Suprapubic skin (tissue), 4 donors: ENCODE data around the gene OR2T8. TPM values are rescaled to one million over a fixed set of nuclear protein-coding genes. Genes with fewer than 3 reads are reported as not detected.

ENCODE experiments used
- DNase-seq, 2 donors: peaks; one replicate each; pipeline ENCODE4 v3.0.0-alpha.2; 2019; ENCODE audit warnings: low spot score in 2 of 2
- H3K27ac ChIP-seq: fragments of 200-600 bp; sonication (generic); one replicate; pipeline ENCODE4 v1.5.1; 2019
- H3K27me3 ChIP-seq: fragments of 200-600 bp; sonication (generic); one replicate; pipeline ENCODE4 v1.5.1; 2019
- H3K36me3 ChIP-seq: fragments of 200-600 bp; sonication (generic); one replicate; pipeline ENCODE4 v1.5.1; 2019
- H3K4me1 ChIP-seq: fragments of 200-600 bp; sonication (generic); one replicate; pipeline ENCODE4 v1.5.1; 2019
- H3K4me3 ChIP-seq: fragments of 200-600 bp; sonication (generic); one replicate; pipeline ENCODE4 v1.5.1; 2019; ENCODE audit warnings: mild to moderate bottlenecking
- H3K9me3 ChIP-seq: fragments of 200-600 bp; sonication (generic); one replicate; pipeline ENCODE4 v1.5.1; 2019
- EP300 ChIP-seq: sonication (generic); formaldehyde crosslinking; IDR thresholded peaks from one replicate; pipeline ENCODE4 v1.6.1; 2017; ENCODE audit warnings: antibody characterized with exemption
- POLR2A ChIP-seq, 2 donors: fragments of 450-650 bp; IDR thresholded peaks; one replicate each; pipeline ENCODE4 v1.6.1; 2017; ENCODE audit warnings: antibody characterized with exemption in 2 of 2, mild to moderate bottlenecking in 2 of 2, moderate library complexity in 2 of 2
- POLR2AphosphoS5 ChIP-seq, 3 donors: sonication (generic); formaldehyde crosslinking; IDR thresholded peaks; one replicate each; pipeline ENCODE4 v1.6.1; 2017; ENCODE audit warnings: antibody characterized with exemption in 3 of 3
- WGBS: methylation state at CpG from one replicate; pipeline ENCODE4 v1.1.5; 2018; 5-methylcytosine and 5-hydroxymethylcytosine counted together
- total RNA-seq, 4 donors: library from RNA; depleted of rRNA; stranded (reverse); fragments of >200 nt; gene quantifications; one replicate each; pipeline ENCODE4 v1.1.0, GENCODE V29; 2016
- TF ChIP-seq, protein P1 (sequence below), 2 donors: fragments of 200-600 bp in 1 of 2; fragments of 450-650 bp in 1 of 2; sonication (generic) in 1 of 2; IDR thresholded peaks; one replicate each; pipeline ENCODE4 v1.5.1; 2016 to 2019; ENCODE audit warnings: antibody characterized with exemption in 2 of 2, mild to moderate bottlenecking in 1 of 2, moderate library complexity in 1 of 2

Gene OR2T8
- total RNA-seq, 4 donors from 2014 or later = not detected

- no peak overlapping the region for H3K27ac ChIP-seq
- H3K9me3 ChIP-seq = peaks cover 7% of the 10 kb centered on the region
- no peaks in the 10 kb centered on the region for H3K36me3 ChIP-seq
- H3K4me1 ChIP-seq = no peaks in the 10 kb centered on the region
- DNase-seq = no peak
- H3K27me3 ChIP-seq = no peaks in the 10 kb centered on the region
- TF ChIP-seq POLR2A (IDR thresholded peaks at IDR 0.05) (no peak), POLR2AphosphoS5 (IDR thresholded peaks at IDR 0.05) (no peak), EP300 (no peak)
- TF ChIP-seq, protein P1, sequence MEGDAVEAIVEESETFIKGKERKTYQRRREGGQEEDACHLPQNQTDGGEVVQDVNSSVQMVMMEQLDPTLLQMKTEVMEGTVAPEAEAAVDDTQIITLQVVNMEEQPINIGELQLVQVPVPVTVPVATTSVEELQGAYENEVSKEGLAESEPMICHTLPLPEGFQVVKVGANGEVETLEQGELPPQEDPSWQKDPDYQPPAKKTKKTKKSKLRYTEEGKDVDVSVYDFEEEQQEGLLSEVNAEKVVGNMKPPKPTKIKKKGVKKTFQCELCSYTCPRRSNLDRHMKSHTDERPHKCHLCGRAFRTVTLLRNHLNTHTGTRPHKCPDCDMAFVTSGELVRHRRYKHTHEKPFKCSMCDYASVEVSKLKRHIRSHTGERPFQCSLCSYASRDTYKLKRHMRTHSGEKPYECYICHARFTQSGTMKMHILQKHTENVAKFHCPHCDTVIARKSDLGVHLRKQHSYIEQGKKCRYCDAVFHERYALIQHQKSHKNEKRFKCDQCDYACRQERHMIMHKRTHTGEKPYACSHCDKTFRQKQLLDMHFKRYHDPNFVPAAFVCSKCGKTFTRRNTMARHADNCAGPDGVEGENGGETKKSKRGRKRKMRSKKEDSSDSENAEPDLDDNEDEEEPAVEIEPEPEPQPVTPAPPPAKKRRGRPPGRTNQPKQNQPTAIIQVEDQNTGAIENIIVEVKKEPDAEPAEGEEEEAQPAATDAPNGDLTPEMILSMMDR (IDR thresholded peaks at IDR 0.05) = no peak
- WGBS = 39% methylated on average over 3 of the region's 3 CpGs
- H3K4me3 ChIP-seq = no peak overlapping the region
Observed at GRCh38 chr1:247961791-247962190, 41.7 kb downstream of the OR2T8 start.

GRCh38 chr1:247962911-247963588 lies 43.0 kb downstream of the OR2T8 start:
- no peak overlapping the region for H3K27ac ChIP-seq
- 61% methylated on average over 4 of the region's 4 CpGs for WGBS
- H3K4me3 ChIP-seq = no peak overlapping the region
- no peaks in the 10 kb centered on the region for H3K4me1 ChIP-seq
- DNase-seq = no peak
- no peak for TF ChIP-seq POLR2A (IDR thresholded peaks at IDR 0.05)
- no peak for TF ChIP-seq POLR2AphosphoS5 (IDR thresholded peaks at IDR 0.05)
- no peak for TF ChIP-seq EP300
- TF ChIP-seq, protein P1 (IDR thresholded peaks at IDR 0.05) = no peak
- H3K27me3 ChIP-seq = no peaks in the 10 kb centered on the region
- H3K36me3 ChIP-seq = no peaks in the 10 kb centered on the region
- peaks cover 7% of the 10 kb centered on the region for H3K9me3 ChIP-seq

DNA sequence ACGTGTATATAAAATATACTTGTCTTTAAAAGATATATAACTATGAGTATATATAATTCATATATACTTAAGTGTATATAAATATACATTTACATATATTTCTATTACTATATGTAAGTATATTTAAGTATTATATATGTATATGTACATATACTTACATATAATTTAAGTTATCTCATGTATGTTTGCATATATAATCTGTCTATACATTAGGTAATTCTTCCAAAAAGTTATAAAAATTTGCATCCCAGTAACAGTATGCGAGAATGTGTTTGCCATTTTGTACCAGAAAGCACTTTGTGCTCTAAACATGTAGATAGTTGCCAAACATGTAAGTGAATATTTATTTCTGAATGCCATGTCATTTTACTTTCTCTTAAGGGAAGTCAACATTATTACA lies 44.9 kb downstream of the OR2T8 start, which contains the start of gene OR2AK2:
OR2AK2 (plus strand) TSS at position 301 of the 400 bp plus-strand sequence. CDS start 144 bp downstream, outside the sequence.
- Histone ChIP-seq H3K27me3 (no peaks in the 10 kb centered on the region), H3K4me1 (no peaks in the 10 kb centered on the region), H3K4me3 (no peak within 1 kb of the TSS), H3K27ac (no peak within 1 kb of the TSS), H3K36me3 (no peaks in the 10 kb centered on the region), H3K9me3 (peaks cover 7% of the 10 kb centered on the region)
- WGBS = 93% methylated on average over 2 of the region's 2 CpGs
- DNase-seq = no peak
- no peak for TF ChIP-seq POLR2AphosphoS5 (IDR thresholded peaks at IDR 0.05)
- TF ChIP-seq POLR2A (IDR thresholded peaks at IDR 0.05) = no peak
- no peak for TF ChIP-seq EP300
- TF ChIP-seq, protein P1 (IDR thresholded peaks at IDR 0.05) = no peak

- Histone ChIP-seq H3K27me3 (no peaks in the 10 kb centered on the region), H3K36me3 (no peaks in the 10 kb centered on the region), H3K4me1 (no peaks in the 10 kb centered on the region), H3K9me3 (peaks cover 7% of the 10 kb centered on the region), H3K4me3 (no peak overlapping the region), H3K27ac (no peak overlapping the region)
- 74% methylated on average over 5 of the region's 5 CpGs for WGBS
- DNase-seq = no peak
- no peak for TF ChIP-seq POLR2AphosphoS5 (IDR thresholded peaks at IDR 0.05)
- TF ChIP-seq POLR2A (IDR thresholded peaks at IDR 0.05) = no peak
- no peak for TF ChIP-seq EP300
- TF ChIP-seq, protein P1 (IDR thresholded peaks at IDR 0.05) = no peak
Observed at GRCh38 chr1:247966532-247967204, 46.6 kb downstream of the OR2T8 start.

Other genes starting within 250 kb of the OR2T8 start
- gene OR13G1, start 240.5 kb upstream of the OR2T8 start, total RNA-seq = not detected
- not detected for gene OR6F1, start 203.6 kb upstream of the OR2T8 start, total RNA-seq
- gene OR14K1, start 181.6 kb upstream of the OR2T8 start, total RNA-seq = under 1 TPM in 1 of 4 donors, not detected in 3; 0.57 TPM
- not detected for gene OR14A2, start 172.1 kb upstream of the OR2T8 start, total RNA-seq
- gene OR1C1, start 159.7 kb upstream of the OR2T8 start, total RNA-seq = not detected
- not detected for gene OR14A16, start 96.1 kb upstream of the OR2T8 start, total RNA-seq
- not detected for gene OR11L1, start 78.4 kb upstream of the OR2T8 start, total RNA-seq
- 1 to 10 TPM in 1 of 4 donors, under 1 TPM in 3; 0.59 to 7.9 (median 0.87) TPM for gene TRIM58, start 63.1 kb upstream of the OR2T8 start, total RNA-seq
- 1 to 10 TPM in 2 of 4 donors, under 1 TPM in 1, not detected in 1; 0.81 to 3.1 (median 1.2) TPM for gene OR2W3, start 24.7 kb upstream of the OR2T8 start, total RNA-seq
- not detected for gene OR2AJ1, start 4.6 kb downstream of the OR2T8 start, total RNA-seq
- under 1 TPM in 1 of 4 donors, not detected in 3; 0.97 TPM for gene OR2L8, start 28.6 kb downstream of the OR2T8 start, total RNA-seq
- not detected for gene OR2AK2, start 45.0 kb downstream of the OR2T8 start, total RNA-seq
- gene OR2L5, start 93.4 kb downstream of the OR2T8 start, total RNA-seq = not detected
- gene OR2L2, start 109.8 kb downstream of the OR2T8 start, total RNA-seq = not detected
- not detected for gene OR2L3, start 126.6 kb downstream of the OR2T8 start, total RNA-seq
- gene OR2L13, start 174.9 kb downstream of the OR2T8 start, total RNA-seq = not detected
- gene OR2M5, start 224.9 kb downstream of the OR2T8 start, total RNA-seq = not detected